ENCODE data around the gene KLHL26.
"Not testable (repeated sequence)": the region's sequence is repeated elsewhere in the genome, so short reads cannot be mapped to it uniquely, and the experiment has no call there.

Gene KLHL26

GRCh38 chr19:18665771-18666202 lies 29.0 kb downstream of the KLHL26 start:
- DNase-seq (ENCODE audit: low read depth in 2 of 3, low spot score in 2 of 3): no peak

GRCh38 chr19:18666317-18666716 lies 29.5 kb downstream of the KLHL26 start:
- no peak for DNase-seq (ENCODE audit: low read depth in 2 of 3, low spot score in 2 of 3)

- no peak for DNase-seq (ENCODE audit: low read depth in 2 of 3, low spot score in 2 of 3)
Observed at GRCh38 chr19:18666784-18667183, 30.0 kb downstream of the KLHL26 start.

GRCh38 chr19:18667531-18668251 lies 30.9 kb downstream of the KLHL26 start:
- DNase-seq (ENCODE audit: low read depth in 2 of 3, low spot score in 2 of 3): no peak

- DNase-seq (ENCODE audit: low read depth in 2 of 3, low spot score in 2 of 3): no peak
Observed at GRCh38 chr19:18668252-18668631, 31.4 kb downstream of the KLHL26 start.

- DNase-seq (ENCODE audit: low read depth in 2 of 3, low spot score in 2 of 3): no peak
Observed at GRCh38 chr19:18668744-18669523, 32.1 kb downstream of the KLHL26 start.

GRCh38 chr19:18669524-18669817 lies 32.6 kb downstream of the KLHL26 start:
- no peak for DNase-seq (ENCODE audit: low read depth in 2 of 3, low spot score in 2 of 3)

- DNase-seq (ENCODE audit: low read depth in 2 of 3, low spot score in 2 of 3): no peak
Observed at GRCh38 chr19:18669883-18670282, 33.1 kb downstream of the KLHL26 start.

- DNase-seq (ENCODE audit: low read depth in 2 of 3, low spot score in 2 of 3): no peak
Observed at GRCh38 chr19:18670312-18670711, 33.5 kb downstream of the KLHL26 start.

- DNase-seq (ENCODE audit: low read depth in 2 of 3, low spot score in 2 of 3): no peak
Observed at GRCh38 chr19:18671303-18672043, 34.6 kb downstream of the KLHL26 start.

- DNase-seq (ENCODE audit: low read depth in 2 of 3, low spot score in 2 of 3): no peak
Observed at GRCh38 chr19:18672044-18672451, 35.2 kb downstream of the KLHL26 start.

- DNase-seq (ENCODE audit: low read depth in 2 of 3, low spot score in 2 of 3): no peak
Observed at GRCh38 chr19:18672606-18673337, 35.9 kb downstream of the KLHL26 start.

GRCh38 chr19:18674616-18675015 lies 37.8 kb downstream of the KLHL26 start:
- DNase-seq (ENCODE audit: low read depth in 2 of 3, low spot score in 2 of 3): no peak

GRCh38 chr19:18675779-18676178 lies 39.0 kb downstream of the KLHL26 start:
- DNase-seq (ENCODE audit: low read depth in 2 of 3, low spot score in 2 of 3): no peak

- DNase-seq (ENCODE audit: low read depth in 2 of 3, low spot score in 2 of 3): no peak
Observed at GRCh38 chr19:18676692-18677091, 39.9 kb downstream of the KLHL26 start.

GRCh38 chr19:18677156-18677555 lies 40.3 kb downstream of the KLHL26 start:
- no peak for DNase-seq (ENCODE audit: low read depth in 2 of 3, low spot score in 2 of 3)

GRCh38 chr19:18680148-18680547 lies 43.3 kb downstream of the KLHL26 start:
- DNase-seq (ENCODE audit: low read depth in 2 of 3, low spot score in 2 of 3): not testable (repeated sequence)

- no peak for DNase-seq (ENCODE audit: low read depth in 2 of 3, low spot score in 2 of 3)
Observed at GRCh38 chr19:18682807-18683108, 45.9 kb downstream of the KLHL26 start.

- peak; percentile 66 to 88 (median 76) for DNase-seq (ENCODE audit: low read depth in 2 of 3, low spot score in 2 of 3)
Observed at GRCh38 chr19:18683109-18683957, 46.5 kb downstream of the KLHL26 start, which contains the start of gene CRTC1. TSS of gene CRTC1 (plus strand) at chr19:18683680. CDS start at chr19:18683703, 23 bp downstream.

GRCh38 chr19:18683958-18684641 lies 47.3 kb downstream of the KLHL26 start:
- no peak for DNase-seq (ENCODE audit: low read depth in 2 of 3, low spot score in 2 of 3)
